Middle frontal gyrus (tissue), 1 donor: Measurements from ENCODE around the gene ZNF142.

Experiments
- DNase-seq: peaks from one replicate; pipeline ENCODE4 v3.0.0-alpha.2; 2015; ENCODE audit warnings: low spot score; ENCODE audit errors: extremely low spot score

The ZNF142 gene

DNA sequence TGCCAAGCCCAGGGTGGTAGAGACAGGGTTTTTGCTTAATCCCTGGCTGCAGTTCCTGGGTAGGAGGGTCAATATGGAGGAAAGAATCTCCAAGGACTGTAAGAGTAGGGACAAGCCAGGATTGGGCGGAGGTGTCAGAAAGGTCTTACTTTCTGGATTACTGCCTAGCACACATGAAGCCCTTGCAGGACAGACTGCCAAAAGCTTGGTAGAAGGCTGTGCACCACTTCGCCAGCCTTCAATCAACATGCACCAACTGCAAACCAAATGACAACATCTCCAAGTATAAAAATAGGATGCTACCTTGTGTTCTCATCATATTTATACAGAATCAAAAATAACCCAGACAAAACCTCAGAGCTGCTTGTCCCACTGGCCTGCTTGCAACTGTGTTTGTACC is 3.7 kb downstream of the ZNF142 start:
- no peak for DNase-seq

DNA sequence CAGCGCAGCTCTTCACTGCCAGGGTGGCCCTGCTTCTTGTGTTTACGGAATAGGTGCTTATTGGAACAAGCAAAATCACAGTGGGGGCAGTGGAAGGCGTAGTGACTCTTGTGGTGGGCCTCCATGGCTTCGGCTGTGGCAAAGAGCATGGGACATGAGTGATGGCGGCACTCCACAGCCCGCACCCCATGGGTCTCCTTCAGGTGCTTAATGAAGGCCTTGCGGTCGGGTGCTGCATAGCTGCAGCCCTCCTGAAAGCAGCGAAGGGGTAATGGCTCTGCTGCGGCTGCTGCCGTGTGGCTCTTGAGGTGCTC is 10.7 kb downstream of the ZNF142 start:
- no peak for DNase-seq

- DNase-seq, result peak; percentile 22
Observed at GRCh38 chr2:218648088-218648786, 11.2 kb downstream of the ZNF142 start.

DNA sequence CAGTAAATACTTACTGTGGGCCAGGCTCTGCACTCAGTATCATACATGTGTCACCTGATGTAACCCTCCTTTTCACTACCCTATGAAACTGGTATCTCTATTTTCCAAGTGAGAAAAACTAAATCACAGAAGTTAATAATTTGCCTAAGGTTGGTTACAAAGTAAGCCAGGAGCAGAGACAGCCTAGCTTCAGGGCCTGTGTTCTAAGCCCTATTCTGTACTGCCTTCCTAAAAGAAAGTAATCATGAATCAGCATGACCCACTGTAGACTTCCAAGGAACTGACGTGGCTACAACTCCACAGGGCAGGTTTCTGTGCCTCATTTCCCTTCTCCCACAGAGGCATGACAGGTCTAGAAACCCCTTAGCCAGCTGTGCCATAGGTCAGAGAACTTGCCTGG is 14.3 kb downstream of the ZNF142 start:
- DNase-seq, result no peak

DNA sequence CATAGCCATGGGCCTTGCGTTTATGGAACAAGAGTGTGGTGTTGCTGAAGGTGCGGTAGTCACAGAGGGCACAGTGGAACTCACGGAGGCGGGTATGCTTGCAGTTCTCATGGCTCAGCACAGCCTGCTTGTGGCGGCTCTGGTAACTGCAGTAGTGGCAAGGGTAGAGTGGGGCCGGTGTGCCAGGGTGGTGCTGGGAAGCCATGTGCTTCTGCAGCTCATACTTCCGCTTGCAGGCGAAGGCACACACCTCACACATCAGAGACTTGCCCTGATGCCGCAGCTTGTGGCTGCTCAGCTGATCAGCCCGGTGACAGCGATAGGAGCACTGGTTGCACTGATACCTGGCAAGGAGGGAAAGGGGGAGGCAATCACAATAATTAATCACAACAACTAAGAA is 14.7 kb downstream of the ZNF142 start:
- DNase-seq, result no peak

DNA sequence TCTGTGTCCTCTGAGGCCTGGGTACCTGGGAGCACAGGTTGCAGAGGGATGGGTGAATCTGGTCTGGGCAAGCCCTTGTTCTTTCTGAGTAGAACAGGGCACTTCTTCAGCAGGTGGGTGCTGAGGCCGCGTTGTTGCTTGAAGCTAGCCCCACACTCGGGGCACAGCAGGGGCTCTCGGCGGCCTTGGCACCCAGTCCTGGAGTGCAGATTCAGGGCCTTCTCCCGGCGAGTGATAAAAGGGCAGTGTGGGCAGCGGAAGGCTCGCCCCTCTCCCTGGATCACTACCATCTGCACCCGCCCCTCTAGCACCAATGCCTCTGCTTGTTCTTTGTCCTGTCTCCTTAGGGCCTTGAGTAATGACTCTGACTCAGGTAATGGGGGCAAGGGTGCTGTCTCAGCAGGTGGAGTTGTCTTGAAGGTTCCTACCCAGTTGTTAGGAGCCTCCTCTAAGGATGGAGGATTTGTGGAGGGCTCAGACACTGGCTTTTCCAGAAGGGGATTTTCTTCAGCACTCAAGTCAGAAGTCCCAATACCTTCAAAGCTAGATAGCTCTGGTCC is 15.6 kb downstream of the ZNF142 start:
- no peak for DNase-seq

DNA sequence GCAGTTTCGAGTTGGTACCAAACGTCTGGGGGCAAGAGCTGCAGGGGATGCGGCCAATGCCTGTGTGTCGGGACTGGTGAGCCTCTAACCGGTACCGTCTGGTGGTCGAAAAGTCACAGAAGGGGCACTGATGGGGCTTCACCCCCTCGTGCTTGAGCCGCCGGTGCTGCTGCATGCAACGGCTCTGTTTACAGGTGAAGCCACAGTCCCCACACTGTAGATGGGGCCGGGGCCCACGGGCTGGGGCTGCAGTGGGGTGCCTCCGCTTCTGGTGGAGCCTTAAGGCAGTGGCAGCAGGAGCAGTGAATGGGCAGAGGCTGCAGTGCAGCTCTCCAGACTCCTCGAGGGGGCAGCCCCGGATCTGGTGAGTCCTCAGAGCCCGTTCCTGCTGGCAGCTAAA is 16.6 kb downstream of the ZNF142 start:
- no peak for DNase-seq

- DNase-seq, result no peak
Observed at GRCh38 chr2:218642121-218642656, 17.2 kb downstream of the ZNF142 start.

DNA sequence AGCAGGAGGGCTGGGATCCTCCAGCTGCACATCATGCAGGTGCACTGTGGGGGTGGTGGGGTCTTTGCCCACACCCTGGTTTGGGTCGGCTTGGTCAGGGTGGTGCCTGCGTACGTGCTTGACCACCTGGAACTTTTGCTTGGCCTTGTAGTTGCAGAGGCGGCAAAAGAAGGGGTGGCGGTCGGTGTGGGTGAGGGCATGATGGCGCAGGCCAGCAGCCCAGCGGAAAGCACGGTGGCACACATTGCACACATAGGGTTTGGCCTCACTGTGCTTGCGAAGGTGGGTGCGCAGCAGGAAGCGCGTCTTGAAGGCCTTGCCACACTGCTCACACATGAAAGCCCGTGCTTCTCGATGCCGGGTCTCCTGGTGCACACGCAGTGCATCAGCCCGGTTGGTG is 21.1 kb downstream of the ZNF142 start:
- DNase-seq, result no peak

DNA sequence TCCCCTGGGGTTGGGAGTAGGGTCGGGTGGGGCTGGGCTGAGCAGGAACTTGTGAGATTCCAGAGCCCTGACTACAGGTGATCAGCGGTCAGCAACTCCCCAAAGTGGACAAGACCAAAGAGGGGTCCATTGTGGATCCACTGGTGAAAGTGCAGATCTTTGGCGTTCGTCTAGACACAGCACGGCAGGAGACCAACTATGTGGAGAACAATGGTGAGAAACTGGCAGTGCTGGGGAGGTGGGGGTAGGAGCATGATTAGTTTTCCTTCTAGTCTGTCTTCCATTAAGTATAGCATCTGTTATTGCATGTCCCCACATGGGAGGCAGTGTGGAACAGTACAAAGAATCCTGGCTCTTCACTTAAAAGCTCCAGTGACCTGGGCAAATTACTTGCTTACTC is 23.7 kb downstream of the ZNF142 start:
- no peak for DNase-seq

DNA sequence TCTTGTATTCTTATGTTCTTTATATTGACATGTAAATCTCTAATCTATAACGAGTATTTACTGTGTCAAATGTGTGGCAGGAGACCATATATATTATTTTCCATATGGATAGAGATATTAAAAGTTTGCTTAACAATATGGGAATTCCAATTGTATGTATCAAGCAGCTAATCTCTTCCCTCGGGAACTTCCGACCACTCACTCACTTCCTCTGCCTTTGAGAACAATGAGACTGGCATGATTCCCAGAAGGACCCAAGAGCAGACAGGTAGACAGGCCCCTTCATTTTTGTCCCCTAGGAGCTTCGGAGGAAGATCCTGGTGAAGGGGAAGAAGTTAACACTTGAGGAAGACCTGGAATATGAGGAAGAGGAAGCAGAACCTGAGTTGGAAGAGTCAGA is 27.6 kb downstream of the ZNF142 start:
- DNase-seq, result no peak

GRCh38 chr2:218627939-218628338 is 31.5 kb downstream of the ZNF142 start:
- DNase-seq, result no peak

- no peak for DNase-seq
Observed at GRCh38 chr2:218626369-218626768, 33.1 kb downstream of the ZNF142 start.

DNA sequence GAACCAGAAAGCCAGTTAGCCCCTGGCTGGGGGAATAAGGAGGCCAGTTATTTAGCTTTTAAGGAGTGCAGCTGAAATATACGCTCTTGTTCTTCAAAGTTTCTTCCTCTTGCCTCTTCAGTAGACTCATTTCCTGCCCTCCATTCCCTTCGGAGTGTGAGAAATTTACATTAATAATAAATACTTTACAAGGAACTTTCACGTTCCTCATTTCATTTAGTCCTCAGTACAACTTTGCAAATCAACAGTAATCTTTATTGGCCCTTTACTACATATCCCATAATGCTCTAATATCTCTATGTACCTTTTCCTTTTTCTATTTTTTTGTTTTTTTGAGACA is 36.1 kb downstream of the ZNF142 start:
- DNase-seq, result no peak

GRCh38 chr2:218622606-218623365 is 36.6 kb downstream of the ZNF142 start:
- DNase-seq, result no peak

GRCh38 chr2:218621007-218621406 is 38.4 kb downstream of the ZNF142 start:
- no peak for DNase-seq

GRCh38 chr2:218618102-218618860 is 41.1 kb downstream of the ZNF142 start:
- DNase-seq, result no peak

GRCh38 chr2:218615868-218616315 is 43.5 kb downstream of the ZNF142 start:
- no peak for DNase-seq

- no peak for DNase-seq
Observed at GRCh38 chr2:218607436-218608115, 51.8 kb downstream of the ZNF142 start, which contains the start of gene PLCD4. Gene PLCD4 (plus strand): TSS chr2:218607899. CDS start chr2:218615740, 7,841 bp downstream.

GRCh38 chr2:218605432-218605831 is 54.0 kb downstream of the ZNF142 start:
- DNase-seq, result no peak
